Spleen (tissue), 11 donors: ENCODE data around the gene PTPN3. TPM values are rescaled to one million over a fixed set of nuclear protein-coding genes. Genes with fewer than 3 reads are reported as not detected.

Experiments used
- DNase-seq: peaks from one replicate; pipeline ENCODE4 v3.0.0-alpha.2; 2020
- H3K27ac ChIP-seq, 8 donors: fragments of 200-600 bp; sonication (generic) in 7 of 8; 1 replicate in 4 of 8; 2 replicates in 4 of 8; pipeline versions ENCODE4 v1.5.0 to v1.8.0; 2016 to 2021; ENCODE audit warnings: inconsistent platforms in 4 of 8, mild to moderate bottlenecking in 4 of 8, moderate library complexity in 1 of 8
- H3K27me3 ChIP-seq, 7 donors: fragments of 200-600 bp; sonication (generic) in 6 of 7; replicated peaks in 1 of 7; 1 replicate in 4 of 7; 2 replicates in 3 of 7; pipeline versions ENCODE4 v1.5.0 to v1.8.0; 2016 to 2021; ENCODE audit warnings: inconsistent platforms in 3 of 7, mild to moderate bottlenecking in 1 of 7
- H3K36me3 ChIP-seq, 6 donors: fragments of 200-600 bp; sonication (generic) in 5 of 6; 1 replicate in 4 of 6; 2 replicates in 2 of 6; pipeline versions ENCODE4 v1.5.0 to v1.8.0; 2016 to 2021; ENCODE audit warnings: inconsistent platforms in 2 of 6
- H3K4me1 ChIP-seq, 6 donors: fragments of 200-600 bp; sonication (generic) in 5 of 6; 1 replicate in 3 of 6; 2 replicates in 3 of 6; pipeline versions ENCODE4 v1.5.0 to v1.8.0; 2016 to 2021; ENCODE audit warnings: inconsistent platforms in 3 of 6
- H3K4me3 ChIP-seq, 8 donors: fragments of 200-600 bp; sonication (generic) in 7 of 8; 1 replicate in 4 of 8; 2 replicates in 4 of 8; pipeline versions ENCODE4 v1.5.0 to v1.8.0; 2016 to 2021; ENCODE audit warnings: inconsistent platforms in 4 of 8, mild to moderate bottlenecking in 4 of 8, moderate library complexity in 2 of 8
- H3K9me3 ChIP-seq, 8 donors: fragments of 200-600 bp; sonication (generic) in 7 of 8; 1 replicate in 4 of 8; 2 replicates in 4 of 8; pipeline versions ENCODE4 v1.5.0 to v1.8.0; 2016 to 2021; ENCODE audit warnings: inconsistent platforms in 4 of 8
- POLR2A ChIP-seq, 3 donors: fragments of 450-650 bp; IDR thresholded peaks; one replicate each; pipeline ENCODE4 v1.5.1; 2017; ENCODE audit warnings: antibody characterized with exemption in 3 of 3, mild to moderate bottlenecking in 1 of 3
- POLR2AphosphoS5 ChIP-seq, 3 donors: sonication (generic); formaldehyde crosslinking; IDR thresholded peaks; one replicate each; pipeline ENCODE4 v1.5.1; 2017; ENCODE audit warnings: antibody characterized with exemption in 3 of 3
- WGBS, 5 donors: extraction: QIAGEN DNeasy Blood & Tissue Kit in 3 of 5; methylation state at CpG; one replicate each; pipeline versions ENCODE4 v1.1.5 to v1.1.7; 2013 to 2018; 5-methylcytosine and 5-hydroxymethylcytosine counted together
- intact Hi-C: fragments of 100-400 bp; cut with DNase I; formaldehyde crosslinking; loops from one replicate; pipeline ENCODE4 v1.15.0; 2023; ENCODE audit warnings: low total_unique reads
- polyA plus RNA-seq, 3 donors: library from polyadenylated mRNA; stranded (reverse); fragments of 200-250 nt; gene quantifications; one replicate each; pipeline ENCODE4 v1.2.1, GENCODE V29; 2013
- total RNA-seq, 7 donors: library from RNA; depleted of rRNA in 3 of 7; stranded (reverse); fragments of >200 nt in 3 of 7; fragmentation: NEBNext Ultra II Directional in 4 of 7; extraction: Animal tissue kit (Norgen Biotek cat#: 25700) in 4 of 7; gene quantifications; one replicate each; pipeline versions ENCODE4 v1.1.0 to v1.2.1, GENCODE V29; 2016 to 2021
- TF ChIP-seq, protein P1 (sequence below), 11 experiments: fragments of 200-600 bp in 7 of 11; fragments of 450-650 bp in 4 of 11; sonication (generic) in 4 of 11; IDR thresholded peaks in 8 of 11; conservative IDR thresholded peaks in 3 of 11; 1 replicate in 7 of 11; 2 replicates in 4 of 11; pipeline versions ENCODE4 v1.4.0 to v1.8.0; 2016 to 2021; ENCODE audit warnings: antibody characterized with exemption in 11 of 11, inconsistent platforms in 4 of 11, mild to moderate bottlenecking in 1 of 11
- donor health status: healthy with polysubstance abuse.
- donor health status: DM: no; HTN: no; CAD: no; lungs with moderate emphysema.
- donor health status: DM: no; HTN: no; CAD: no.
- donor health status: Bipolar disorder and iron deficiency.
- donor health status: healthy.
- donor health status: DM: no; HTN: no; CAD: no.
- donor health status: DM: yes; HTN: yes; CAD: no.

Gene PTPN3
- total and polyA plus RNA-seq, 10 donors: 0.20 to 1.7 (median 0.48) TPM

DNA sequence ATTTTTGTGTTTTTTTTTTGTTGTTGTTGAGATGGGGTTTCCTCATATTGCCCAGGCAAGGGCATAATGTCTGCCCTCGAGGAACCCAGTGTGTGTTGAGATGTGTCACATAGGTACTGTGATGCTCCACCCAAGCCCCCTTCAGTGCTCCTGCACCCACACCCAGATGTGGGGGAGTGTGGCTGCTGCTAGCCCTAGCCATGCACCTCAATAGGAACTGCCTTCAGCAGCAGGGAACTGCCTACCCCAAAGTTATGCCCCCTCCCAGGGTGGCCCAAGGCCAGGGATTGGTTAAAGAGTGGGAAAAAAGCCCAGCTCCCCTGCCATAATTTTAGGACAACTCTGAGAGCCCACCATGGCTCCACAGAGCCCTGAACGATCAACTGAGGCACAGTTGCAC, 143.9 kb downstream of the PTPN3 start:
- intact Hi-C loops: no loop called here
- no peaks in the 10 kb centered on the region for H3K36me3 ChIP-seq
- H3K4me1 ChIP-seq: no peaks in the 10 kb centered on the region
- TF ChIP-seq POLR2AphosphoS5 (IDR thresholded peaks at IDR 0.05): no peak
- TF ChIP-seq, protein P1, sequence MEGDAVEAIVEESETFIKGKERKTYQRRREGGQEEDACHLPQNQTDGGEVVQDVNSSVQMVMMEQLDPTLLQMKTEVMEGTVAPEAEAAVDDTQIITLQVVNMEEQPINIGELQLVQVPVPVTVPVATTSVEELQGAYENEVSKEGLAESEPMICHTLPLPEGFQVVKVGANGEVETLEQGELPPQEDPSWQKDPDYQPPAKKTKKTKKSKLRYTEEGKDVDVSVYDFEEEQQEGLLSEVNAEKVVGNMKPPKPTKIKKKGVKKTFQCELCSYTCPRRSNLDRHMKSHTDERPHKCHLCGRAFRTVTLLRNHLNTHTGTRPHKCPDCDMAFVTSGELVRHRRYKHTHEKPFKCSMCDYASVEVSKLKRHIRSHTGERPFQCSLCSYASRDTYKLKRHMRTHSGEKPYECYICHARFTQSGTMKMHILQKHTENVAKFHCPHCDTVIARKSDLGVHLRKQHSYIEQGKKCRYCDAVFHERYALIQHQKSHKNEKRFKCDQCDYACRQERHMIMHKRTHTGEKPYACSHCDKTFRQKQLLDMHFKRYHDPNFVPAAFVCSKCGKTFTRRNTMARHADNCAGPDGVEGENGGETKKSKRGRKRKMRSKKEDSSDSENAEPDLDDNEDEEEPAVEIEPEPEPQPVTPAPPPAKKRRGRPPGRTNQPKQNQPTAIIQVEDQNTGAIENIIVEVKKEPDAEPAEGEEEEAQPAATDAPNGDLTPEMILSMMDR (IDR thresholded peaks at IDR 0.05 in 8 of 11, conservative IDR thresholded peaks at IDR 0.05 in 3 of 11): no peak
- TF ChIP-seq POLR2A (IDR thresholded peaks at IDR 0.05): no peak
- 69 to 80% (median 78%) methylated on average over 2 of the region's 2 CpGs for WGBS, 5 donors
- H3K27me3 ChIP-seq: peaks cover 0 to 30% (median 0%) of the 10 kb centered on the region in 7 donors
- no peak overlapping the region for H3K27ac ChIP-seq
- no peak overlapping the region for H3K4me3 ChIP-seq
- no peak for DNase-seq
- no peaks in the 10 kb centered on the region for H3K9me3 ChIP-seq

DNA sequence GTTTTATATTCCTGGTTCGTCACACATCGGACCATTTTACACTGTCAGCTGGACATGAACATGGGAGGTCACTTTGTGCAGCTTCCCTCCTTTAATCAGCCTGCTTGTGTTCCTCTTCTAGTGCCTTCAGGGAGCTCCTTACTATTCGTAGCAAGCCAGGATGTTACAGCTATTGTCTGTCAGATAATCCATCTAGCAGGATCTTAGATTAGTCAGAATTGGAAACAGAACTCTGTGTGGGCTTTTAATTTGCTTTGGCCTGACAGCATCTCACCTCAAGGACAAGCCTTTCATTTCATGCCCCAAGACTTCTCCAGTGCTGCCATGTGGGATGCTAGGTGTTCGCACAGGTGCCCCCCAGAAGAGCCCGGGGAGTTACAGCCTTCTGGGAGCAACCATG, 147.1 kb downstream of the PTPN3 start:
- H3K4me1 ChIP-seq: no peaks in the 10 kb centered on the region
- H3K27me3 ChIP-seq: peaks cover 0 to 35% (median 0%) of the 10 kb centered on the region in 7 donors
- TF ChIP-seq POLR2A (IDR thresholded peaks at IDR 0.05): no peak
- no peak for TF ChIP-seq POLR2AphosphoS5 (IDR thresholded peaks at IDR 0.05)
- 69 to 82% (median 77%) methylated on average over 5 of the region's 5 CpGs for WGBS, 5 donors
- intact Hi-C loops: no loop called here
- no peak overlapping the region for H3K27ac ChIP-seq
- H3K36me3 ChIP-seq: no peaks in the 10 kb centered on the region
- H3K4me3 ChIP-seq: no peak overlapping the region
- H3K9me3 ChIP-seq: no peaks in the 10 kb centered on the region
- DNase-seq: no peak

DNA sequence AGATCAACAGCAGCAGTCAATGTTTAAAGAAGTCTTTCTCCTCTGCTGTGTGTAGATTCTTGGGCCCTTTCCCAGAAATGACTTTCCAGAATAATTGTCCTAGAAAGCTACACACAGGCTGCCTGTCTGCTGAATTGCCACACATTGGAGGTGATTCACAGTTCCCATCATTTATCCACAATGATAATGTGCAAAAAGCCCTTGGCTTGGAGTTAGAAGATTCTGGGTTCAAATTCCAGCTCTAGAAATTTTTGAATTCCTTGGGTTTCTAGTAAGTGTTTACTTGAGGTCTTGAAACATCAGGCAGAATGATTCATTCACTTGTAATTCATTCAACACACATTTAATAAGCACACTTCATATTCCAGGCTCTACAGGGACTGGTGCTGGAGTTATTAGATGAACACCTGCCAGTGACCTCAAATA, 148.7 kb downstream of the PTPN3 start:
- DNase-seq: no peak
- Histone ChIP-seq H3K4me1 (no peaks in the 10 kb centered on the region), H3K27me3 (peaks cover 0 to 38% (median 0%) of the 10 kb centered on the region in 7 donors), H3K4me3 (no peak overlapping the region), H3K9me3 (no peaks in the 10 kb centered on the region), H3K27ac (no peak overlapping the region), H3K36me3 (no peaks in the 10 kb centered on the region)
- intact Hi-C loops: no loop called here
- TF ChIP-seq POLR2AphosphoS5 (IDR thresholded peaks at IDR 0.05) (no peak), POLR2A (IDR thresholded peaks at IDR 0.05) (no peak)
- TF ChIP-seq, protein P1 (IDR thresholded peaks at IDR 0.05 in 8 of 11, conservative IDR thresholded peaks at IDR 0.05 in 3 of 11): no peak

DNA sequence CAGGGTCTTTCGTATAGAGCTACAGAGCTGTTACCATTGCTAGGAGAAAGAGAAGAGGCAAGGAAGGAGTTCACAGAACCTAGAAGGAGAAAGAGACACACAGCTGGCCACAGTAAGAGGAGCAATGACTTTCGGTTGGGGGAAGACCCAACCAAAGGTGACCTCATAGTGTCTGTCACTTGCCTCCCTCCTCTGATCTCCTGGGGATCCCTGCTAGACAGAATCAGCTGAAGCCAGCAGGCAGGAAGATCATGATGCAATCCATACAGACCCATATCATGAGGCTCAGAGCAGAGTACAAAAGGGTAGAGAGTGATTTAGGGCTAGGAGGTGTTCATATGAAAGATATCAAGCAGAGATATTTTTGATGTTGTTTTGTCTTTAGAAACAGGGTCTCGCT, 151.2 kb downstream of the PTPN3 start:
- Histone ChIP-seq H3K4me3 (no peak overlapping the region), H3K4me1 (no peaks in the 10 kb centered on the region), H3K9me3 (no peaks in the 10 kb centered on the region), H3K27me3 (peaks cover 0 to 34% (median 0%) of the 10 kb centered on the region in 7 donors), H3K36me3 (no peaks in the 10 kb centered on the region), H3K27ac (no peak overlapping the region)
- TF ChIP-seq POLR2A (IDR thresholded peaks at IDR 0.05) (no peak), POLR2AphosphoS5 (IDR thresholded peaks at IDR 0.05) (no peak)
- TF ChIP-seq, protein P1 (IDR thresholded peaks at IDR 0.05 in 8 of 11, conservative IDR thresholded peaks at IDR 0.05 in 3 of 11): no peak
- intact Hi-C loops: no loop called here
- DNase-seq: no peak
- 75 to 91% (median 82%) methylated on average over 3 of the region's 3 CpGs for WGBS, 5 donors

DNA sequence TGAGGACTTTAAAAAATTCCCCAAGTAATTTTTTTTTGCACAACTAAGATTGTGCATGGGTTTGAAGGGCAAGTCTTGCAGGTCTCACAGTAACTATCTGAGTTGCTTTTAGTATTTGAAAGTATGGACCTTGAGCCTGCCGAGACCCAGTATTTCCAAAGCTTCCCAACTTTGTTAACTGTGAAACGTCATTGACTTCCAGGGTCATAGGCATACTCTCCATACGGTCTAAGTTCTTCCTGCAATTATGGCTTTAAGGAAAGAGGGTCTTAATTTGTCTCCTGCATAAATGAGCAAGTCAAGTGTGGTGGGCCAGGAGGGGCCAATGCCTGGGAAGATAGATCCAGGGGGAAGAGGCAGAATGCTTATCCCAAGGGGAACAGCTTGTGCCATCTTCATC, 153.2 kb downstream of the PTPN3 start:
- no peaks in the 10 kb centered on the region for H3K4me1 ChIP-seq
- no peak for TF ChIP-seq POLR2A (IDR thresholded peaks at IDR 0.05)
- no peak for TF ChIP-seq POLR2AphosphoS5 (IDR thresholded peaks at IDR 0.05)
- TF ChIP-seq, protein P1 (IDR thresholded peaks at IDR 0.05 in 8 of 11, conservative IDR thresholded peaks at IDR 0.05 in 3 of 11): no peak
- H3K9me3 ChIP-seq: no peaks in the 10 kb centered on the region
- no peak for DNase-seq
- H3K27ac ChIP-seq: no peak overlapping the region
- no peak overlapping the region for H3K4me3 ChIP-seq
- WGBS, 5 donors: 50 to 77% (median 62%) methylated on average over 3 of the region's 3 CpGs
- H3K36me3 ChIP-seq: no peaks in the 10 kb centered on the region
- peaks cover 0 to 30% (median 0%) of the 10 kb centered on the region in 7 donors for H3K27me3 ChIP-seq
- intact Hi-C loops: no loop called here
